B cell (primary cell): ENCODE measurements around the gene PGS1.

Experiments used
- CTCF ChIP-seq: fragments of 200-600 bp; IDR thresholded peaks from one replicate; pipeline ENCODE4 v1.8.0; 2022; ENCODE audit warnings: antibody characterized with exemption, mild to moderate bottlenecking
- EZH2 ChIP-seq: IDR thresholded peaks from 2 replicates; pipeline ENCODE4 v1.6.1; 2012; ENCODE audit warnings: borderline replicate concordance, low read depth, mild to moderate bottlenecking, moderate library complexity, low read length; ENCODE audit not compliant: insufficient read depth, poor library complexity, severe bottlenecking

GRCh38 chr17:78395155-78395554, 16.7 kb downstream of the PGS1 start:
- no peak for TF ChIP-seq CTCF
- no peak for TF ChIP-seq EZH2
